Stimulated activated CD8-positive, alpha-beta memory T cell treated with anti-CD3 and anti-CD28 coated beads, Interleukin-15, amount 100 ng/mL, for 1 hour (primary cell): ENCODE measurements around the gene VIPAS39.
A peak's percentile ranks its signal among the peaks of the same experiment; 100 is the strongest.

Experiments used
- DNase-seq: peaks from one replicate; pipeline ENCODE4 v3.0.0-alpha.2; 2020; ENCODE audit warnings: low read depth

Gene VIPAS39

DNA sequence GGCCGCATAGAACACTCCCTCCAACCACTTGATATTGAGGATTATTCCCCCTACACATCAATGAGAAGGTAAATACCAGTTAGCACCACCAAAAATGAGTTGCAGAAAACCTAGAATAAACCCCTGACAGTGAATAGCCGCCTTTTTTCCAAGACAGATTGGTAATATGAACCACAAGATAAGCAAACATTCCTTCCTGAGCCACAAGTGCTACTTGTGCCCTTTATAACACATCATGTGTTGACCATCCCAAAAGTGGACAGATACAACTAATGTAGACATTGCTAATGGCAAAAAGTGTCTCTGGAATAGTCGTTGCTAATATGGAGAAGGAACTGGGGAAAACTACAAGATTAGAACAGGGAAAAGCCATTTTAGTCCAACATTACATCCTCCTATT is 51.3 kb downstream of the VIPAS39 start:
- no peak for DNase-seq

DNA sequence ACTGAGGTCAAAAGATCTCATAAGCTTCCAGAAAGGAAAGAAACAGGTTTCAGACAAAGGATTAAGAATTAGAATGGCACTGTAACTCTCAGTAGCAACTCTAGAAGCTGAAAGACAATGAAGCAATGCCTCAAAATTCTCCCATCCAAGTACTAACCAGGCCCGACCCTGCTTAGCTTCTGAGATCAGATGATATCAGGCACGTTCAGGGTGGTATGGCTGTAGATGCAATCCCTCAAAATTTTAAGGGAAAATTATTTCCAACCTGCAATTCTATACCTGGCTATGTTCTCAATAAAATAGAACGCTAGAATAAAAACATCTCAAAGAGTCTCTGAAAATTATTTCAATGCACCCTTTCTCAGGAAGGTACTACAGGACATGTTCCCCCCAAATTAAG is 53.6 kb downstream of the VIPAS39 start:
- no peak for DNase-seq

DNA sequence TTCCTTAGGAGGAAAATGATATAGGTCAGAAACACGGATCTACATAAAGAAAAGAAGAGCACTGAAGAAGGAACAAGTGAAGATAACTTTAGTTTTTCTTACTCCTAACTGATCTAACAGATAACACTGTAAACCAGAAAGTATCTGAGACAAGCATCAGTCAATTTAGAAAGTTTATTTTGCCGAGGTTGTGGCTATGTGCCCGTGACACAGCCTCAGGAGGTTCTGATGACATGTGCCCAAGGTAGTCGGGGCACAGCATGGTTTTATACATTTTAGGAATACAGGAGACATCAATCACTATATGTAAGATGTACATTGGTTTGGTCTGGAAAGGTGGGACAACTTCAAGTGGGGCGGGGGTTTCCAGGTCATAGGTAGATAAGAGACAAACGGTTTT is 57.2 kb downstream of the VIPAS39 start:
- no peak for DNase-seq

DNA sequence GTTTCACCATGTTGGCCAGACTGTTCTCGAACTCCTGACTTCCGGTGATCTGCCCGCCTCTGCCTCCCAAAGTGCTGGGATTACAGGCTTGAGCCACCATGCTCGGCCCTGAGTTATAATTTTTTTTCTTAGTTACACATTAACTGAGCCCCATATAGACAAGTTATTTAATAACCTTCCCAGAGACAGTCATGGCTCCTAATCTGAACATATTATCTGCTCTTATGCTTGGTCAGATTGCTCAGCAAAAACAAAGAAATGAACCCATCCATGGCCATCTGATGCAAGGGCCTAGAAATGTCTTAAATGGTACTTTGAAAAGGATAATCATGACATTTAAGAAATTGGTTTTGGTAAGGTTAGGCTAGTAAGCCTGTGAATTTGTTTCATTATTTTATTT is 67.2 kb downstream of the VIPAS39 start:
- no peak for DNase-seq

DNA sequence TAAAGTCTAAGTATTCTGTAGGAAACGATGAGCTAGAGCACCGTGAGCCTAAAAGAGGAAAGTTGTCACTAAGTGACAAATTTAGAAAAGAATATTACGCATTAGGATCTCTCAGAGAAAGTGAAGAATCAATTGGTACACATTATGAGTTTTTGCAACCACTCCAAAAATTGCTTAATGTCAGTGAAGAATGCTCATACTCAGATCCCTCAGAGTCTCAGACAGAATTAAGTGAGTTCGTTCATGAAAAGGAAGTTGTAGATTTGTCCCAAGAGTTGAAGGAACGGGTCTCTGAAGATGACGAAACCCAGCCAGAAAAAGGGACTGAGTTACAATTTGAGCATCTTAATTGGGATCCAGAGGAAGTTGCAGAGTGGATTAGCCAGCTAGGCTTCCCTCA is 78.7 kb downstream of the VIPAS39 start:
- no peak for DNase-seq

DNA sequence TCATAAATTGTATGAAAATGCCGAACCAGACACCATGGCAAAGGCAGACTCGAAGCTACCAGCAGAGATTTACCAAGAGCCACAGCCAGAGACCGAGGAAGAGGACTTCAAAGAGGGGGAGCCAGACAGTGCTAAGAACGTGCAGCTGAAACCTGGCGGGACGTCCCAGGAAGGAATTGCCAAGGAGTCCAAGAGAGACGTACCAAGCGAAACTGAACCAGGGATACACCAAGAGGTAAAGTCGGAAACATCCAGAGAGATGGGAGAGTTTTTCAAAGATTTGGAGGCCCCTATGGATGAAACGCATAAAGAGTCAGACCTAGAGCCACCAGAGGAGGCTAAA is 79.9 kb downstream of the VIPAS39 start:
- no peak for DNase-seq

DNA sequence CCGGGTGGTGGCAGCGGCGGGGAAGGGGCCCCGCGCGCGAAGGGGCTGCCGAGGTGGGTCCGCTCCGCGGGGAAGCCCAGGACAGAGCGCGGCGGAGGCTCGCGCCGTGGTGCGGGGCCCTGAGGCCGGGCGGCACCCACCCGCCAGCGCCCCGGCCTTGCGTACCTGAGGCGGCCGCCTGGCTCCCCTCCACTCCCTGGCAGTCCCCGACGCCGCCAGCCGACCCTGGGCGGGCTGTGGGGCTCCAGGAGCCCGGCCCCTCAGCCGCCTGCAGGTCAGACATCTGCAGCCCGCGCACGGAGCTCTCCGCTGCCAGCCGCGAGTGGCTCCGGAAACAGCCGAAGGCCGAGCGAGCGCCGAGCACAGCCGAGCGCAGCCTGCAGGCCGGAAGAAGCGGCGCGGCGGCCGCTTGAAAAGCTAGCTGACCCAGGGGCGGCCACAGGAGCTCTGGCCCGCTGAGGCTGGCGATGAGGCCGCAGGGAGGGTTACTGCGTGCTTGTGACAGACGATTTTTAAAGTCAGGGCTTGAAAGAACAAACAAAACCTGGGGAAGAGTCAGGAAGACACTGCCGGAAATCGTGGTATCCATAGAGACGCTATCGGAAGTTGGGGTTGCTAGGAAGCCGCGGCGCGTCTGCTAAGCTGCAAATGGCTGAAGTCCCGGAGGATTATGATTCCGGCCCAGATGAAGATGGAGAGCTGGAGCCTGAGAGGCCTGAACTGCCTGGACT is 80.5 kb downstream of the VIPAS39 start, which contains the start of the genes SAMD15 and TMED8:
Gene SAMD15 (plus strand): TSS at position 609 of the 731 bp plus-strand sequence. CDS start 40 bp downstream, at position 649.
Gene TMED8 (minus strand): TSS at position 324 of the 731 bp plus-strand sequence. CDS start 41 bp downstream, at position 283.
- DNase-seq: peak; percentile 54
